Measurements from ENCODE around the gene FBXL16.

Gene FBXL16

GRCh38 chr16:658679-659571 lies 46.7 kb downstream of the FBXL16 start:
- DNase-seq, result no peak

GRCh38 chr16:657487-657886 lies 48.1 kb downstream of the FBXL16 start:
- DNase-seq, result no peak

DNA sequence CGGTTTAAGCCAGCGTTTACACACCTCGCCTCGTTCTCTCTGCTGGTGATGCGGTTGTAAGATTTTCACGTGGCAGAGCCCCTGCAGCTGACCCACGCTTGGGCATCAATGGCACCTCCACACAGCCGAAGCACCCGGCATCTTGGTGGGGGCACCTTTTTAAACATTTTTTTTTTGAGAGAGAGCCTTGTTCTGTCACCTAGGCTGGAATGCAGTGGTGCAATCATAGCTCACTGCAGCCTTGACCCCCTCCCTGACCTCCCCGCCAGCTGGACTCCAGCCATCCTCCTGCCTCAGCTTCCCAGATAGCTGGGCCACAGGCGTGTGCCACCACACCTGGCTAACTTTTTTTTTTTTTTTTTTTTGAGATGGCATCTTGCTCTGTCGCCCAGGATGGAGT lies 51.6 kb downstream of the FBXL16 start:
- no peak for DNase-seq

DNA sequence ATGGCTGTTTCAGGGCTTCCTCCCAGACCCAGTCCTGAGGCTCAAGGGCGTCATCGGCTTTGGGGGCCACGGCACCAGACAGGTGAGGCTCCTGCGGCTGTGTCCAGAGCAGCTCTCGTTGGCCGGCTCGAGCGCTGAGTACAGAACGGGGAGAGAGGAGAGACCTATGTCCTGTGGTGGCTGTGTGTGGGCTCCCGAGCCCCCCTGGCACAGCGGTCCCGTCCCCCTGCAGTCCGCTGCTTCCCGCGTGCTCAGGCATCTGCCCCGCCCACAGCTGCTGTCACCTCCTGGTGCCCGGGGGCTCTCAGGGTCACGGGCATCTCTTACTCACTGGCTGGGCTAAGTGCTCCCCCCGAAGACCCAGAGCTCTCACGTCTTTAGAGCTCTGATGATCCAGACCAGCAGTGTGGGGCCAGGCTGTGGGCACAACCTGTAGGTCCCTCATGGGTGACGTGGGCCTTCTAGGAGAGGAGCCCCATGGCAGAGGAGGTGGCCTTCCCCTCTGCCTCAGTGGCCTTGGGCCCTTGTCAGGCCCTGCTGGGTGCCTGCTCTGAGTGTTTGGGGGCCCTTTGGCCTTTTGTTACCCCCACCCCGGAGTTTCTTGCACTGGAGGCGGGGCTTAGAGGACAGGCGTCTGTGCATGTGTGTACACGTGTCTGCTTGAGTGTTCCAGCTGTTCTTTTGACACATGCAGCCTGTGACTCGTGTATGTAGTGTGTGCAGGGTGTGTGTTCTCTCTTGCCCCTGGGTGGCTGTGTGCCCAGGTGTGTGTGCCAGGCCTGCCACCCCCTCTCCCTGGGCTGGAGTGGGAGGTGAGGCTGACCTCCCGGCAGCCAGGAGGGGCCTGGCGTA lies 52.9 kb downstream of the FBXL16 start:
- no peak for DNase-seq

GRCh38 chr16:651844-652243 lies 53.8 kb downstream of the FBXL16 start:
- no peak for DNase-seq

DNA sequence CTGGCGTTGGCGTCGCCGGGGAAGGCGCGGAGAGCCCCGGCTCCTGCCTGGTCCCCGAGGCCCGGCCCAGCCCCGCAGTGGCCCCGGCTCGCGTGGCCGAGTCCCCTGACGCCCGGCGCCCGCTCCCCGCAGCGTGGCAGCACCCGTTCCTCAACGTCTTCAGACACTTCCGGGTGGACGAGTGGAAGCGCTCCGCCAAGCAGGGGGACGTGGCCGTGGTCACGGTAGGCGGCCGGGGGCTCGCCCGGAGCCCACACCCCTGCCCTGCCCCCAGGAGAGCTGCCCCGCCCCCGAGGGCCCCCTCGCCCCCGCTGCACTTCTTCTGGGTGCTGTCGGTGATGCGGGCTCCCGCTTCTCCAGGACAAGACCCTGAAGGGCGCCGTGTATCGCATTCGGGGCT lies 56.0 kb downstream of the FBXL16 start:
- no peak for DNase-seq

DNA sequence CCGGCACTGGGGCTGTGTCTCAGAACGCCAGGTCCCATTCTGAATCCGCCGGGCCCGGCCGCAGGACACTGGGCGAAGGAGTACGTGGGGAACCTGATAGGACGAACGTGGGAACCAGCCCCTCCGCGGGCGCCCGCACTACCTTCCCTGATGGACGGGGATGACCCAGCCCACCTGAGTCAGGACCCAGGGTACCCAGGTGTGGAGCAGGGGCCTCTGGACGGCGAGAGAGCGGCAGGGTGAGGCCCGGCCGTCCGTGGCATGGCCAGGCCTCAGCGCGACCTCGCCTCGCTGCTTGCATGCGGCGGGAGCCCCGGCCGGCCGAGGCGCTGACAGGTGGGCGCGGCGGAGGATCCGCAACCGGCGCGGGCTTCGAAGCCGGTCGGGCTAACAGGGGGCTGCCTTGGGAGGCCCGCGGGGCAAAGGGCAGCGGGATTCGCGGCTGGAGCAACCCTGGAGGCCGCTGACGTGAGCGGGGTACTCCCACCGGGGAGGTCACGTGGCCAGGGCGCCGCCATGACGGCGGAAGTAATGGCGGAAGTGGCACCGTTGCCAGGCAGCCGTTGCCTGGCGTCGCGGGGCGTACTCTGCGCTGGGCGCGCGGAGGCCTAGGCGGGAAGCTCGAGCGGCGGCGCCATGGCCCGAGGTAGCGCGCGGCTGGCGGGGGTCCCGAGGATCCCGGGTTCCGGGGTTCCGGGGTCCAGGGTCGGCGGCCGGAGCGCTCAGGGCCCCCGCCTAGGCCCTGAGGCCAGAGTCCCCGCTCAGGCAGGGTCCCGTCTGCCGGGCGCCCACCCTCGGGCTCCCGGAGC lies 56.6 kb downstream of the FBXL16 start, which contains the start of gene WDR90:
Gene WDR90, plus strand, starts transcription at position 585 of the 809 bp plus-strand sequence. Its CDS starts 52 bp downstream, at position 637.
- DNase-seq, result peak; percentile 74 to 95

GRCh38 chr16:648071-648780 lies 57.4 kb downstream of the FBXL16 start:
- peak in 1 of 2 experiments; percentile 30 for DNase-seq

DNA sequence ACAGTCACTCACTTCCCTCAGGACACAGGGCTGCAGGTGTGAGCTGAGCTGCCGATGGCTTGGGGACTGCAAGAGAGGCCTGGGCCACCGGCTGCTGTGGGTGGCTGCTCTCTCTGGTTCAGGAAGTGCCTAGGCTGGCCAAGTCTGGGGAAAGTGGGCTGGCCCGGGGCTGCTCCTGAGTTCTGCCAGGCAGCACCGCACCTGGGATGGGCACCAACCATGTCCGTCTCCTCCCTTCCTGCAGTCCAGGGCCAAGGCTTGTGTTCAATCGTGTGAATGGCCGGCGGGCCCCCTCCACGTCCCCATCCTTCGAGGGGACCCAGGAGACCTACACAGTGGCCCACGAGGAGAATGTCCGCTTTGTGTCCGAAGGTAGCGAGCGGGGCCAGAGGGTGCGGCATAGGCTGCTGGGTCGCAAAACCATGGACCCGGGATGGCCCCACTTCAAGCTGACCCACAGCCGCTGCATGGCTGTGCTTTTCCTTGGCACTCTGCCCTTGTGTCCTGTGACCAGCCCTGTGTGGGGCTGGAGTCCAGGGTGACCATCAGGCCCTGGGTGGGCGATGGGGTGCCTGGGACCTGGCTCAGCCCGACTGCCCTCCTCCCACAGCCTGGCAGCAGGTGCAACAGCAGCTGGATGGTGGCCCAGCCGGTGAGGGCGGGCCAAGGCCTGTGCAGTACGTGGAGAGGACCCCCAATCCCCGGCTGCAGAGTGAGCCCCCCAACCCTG lies 58.3 kb downstream of the FBXL16 start:
- DNase-seq, result no peak

DNA sequence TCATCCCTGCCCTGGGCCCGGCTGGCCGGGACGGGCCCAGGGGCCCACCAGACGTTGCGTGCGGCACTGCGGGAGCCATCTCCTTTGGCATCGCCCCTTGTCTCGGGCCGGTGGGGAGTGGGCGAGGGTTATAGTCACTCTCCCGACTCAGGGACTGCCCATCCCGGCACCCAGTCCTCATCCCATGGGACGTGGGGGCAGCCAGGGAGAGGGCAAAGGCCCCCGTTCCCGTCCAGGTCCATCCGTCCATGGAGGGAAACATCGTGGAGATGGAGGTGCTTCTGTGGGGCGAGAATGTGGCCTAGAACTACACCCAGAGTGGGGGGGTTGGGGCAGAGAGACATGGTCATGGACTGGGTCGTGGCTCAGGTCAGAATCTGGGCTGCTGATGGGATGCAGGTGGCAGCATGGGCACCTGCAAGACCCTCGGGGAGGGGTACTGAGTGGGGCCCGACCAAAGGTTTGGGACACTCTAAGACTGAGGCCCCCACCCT lies 58.9 kb downstream of the FBXL16 start:
- DNase-seq, result no peak

GRCh38 chr16:645852-646678 lies 59.5 kb downstream of the FBXL16 start:
- no peak for DNase-seq

GRCh38 chr16:644556-644955 lies 61.0 kb downstream of the FBXL16 start:
- DNase-seq, result no peak

- DNase-seq, result no peak
Measured at GRCh38 chr16:643050-643368, 62.6 kb downstream of the FBXL16 start.
